ENCODE results near the gene SSX2IP.
"Not testable (repeated sequence)": the region's sequence is repeated elsewhere in the genome, so short reads cannot be mapped to it uniquely, and the experiment has no call there.

Gene SSX2IP, protein sequence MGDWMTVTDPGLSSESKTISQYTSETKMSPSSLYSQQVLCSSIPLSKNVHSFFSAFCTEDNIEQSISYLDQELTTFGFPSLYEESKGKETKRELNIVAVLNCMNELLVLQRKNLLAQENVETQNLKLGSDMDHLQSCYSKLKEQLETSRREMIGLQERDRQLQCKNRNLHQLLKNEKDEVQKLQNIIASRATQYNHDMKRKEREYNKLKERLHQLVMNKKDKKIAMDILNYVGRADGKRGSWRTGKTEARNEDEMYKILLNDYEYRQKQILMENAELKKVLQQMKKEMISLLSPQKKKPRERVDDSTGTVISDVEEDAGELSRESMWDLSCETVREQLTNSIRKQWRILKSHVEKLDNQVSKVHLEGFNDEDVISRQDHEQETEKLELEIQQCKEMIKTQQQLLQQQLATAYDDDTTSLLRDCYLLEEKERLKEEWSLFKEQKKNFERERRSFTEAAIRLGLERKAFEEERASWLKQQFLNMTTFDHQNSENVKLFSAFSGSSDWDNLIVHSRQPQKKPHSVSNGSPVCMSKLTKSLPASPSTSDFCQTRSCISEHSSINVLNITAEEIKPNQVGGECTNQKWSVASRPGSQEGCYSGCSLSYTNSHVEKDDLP

DNA sequence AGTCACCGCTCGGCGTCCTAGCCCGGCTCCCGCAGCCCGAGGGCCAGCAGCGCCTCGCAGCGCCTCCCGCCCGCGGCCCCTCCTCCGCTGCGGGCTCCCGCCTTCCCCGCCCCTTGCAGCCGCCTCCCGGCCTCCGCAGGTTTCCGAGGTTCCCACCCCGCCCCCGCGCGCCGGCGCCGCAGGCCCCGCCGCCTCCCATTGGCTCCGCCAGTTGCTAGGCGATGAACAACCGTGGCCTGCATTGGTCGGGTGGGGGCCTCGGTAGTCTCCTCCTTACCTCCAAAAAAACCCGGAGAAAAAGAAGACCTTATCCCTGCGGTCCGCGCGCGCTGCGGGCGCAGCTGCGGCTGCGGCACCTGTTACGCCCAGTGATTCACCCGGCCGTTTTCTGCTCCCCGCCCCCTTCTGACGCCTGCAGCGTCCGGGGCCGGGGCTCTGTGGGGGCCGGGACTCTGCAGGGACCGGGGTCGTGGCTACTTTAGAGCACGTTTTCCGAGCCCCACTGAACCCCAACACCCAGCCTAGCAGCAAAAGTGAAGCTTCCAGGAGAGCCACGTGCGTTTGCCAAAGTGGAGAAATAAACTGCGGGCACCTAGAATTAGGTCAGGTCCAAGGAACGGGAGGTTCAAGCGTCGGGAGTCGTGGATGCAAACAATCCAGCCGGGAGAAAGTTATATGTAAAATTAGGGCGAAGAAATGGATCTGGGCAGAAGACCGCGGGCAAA is at the start of gene SSX2IP:
SSX2IP (minus strand) TSS at position 65 of the 725 bp plus-strand sequence. CDS start 19,242 bp downstream, outside the sequence.
- peak; percentile 100 for DNase-seq

DNA sequence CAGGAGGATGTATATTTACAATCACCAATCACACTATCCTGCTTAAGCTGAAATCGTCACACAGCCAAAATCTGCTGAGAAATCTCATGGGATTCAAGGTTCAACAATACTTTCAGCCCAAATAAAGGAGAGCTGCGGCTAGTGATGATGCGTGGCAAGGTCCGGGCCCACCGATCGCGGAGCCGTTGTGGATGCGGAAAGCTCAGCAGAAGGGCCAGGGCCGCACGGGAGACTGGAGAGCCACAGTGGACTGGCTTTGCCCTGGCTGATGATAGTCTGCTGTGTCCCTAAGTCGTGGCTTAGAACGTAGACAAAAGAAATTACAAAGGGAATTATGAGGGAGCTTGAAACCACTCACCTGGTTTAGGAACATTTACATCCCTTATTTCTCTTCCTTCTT is 48.0 kb upstream of the SSX2IP start:
- DNase-seq = no peak

DNA sequence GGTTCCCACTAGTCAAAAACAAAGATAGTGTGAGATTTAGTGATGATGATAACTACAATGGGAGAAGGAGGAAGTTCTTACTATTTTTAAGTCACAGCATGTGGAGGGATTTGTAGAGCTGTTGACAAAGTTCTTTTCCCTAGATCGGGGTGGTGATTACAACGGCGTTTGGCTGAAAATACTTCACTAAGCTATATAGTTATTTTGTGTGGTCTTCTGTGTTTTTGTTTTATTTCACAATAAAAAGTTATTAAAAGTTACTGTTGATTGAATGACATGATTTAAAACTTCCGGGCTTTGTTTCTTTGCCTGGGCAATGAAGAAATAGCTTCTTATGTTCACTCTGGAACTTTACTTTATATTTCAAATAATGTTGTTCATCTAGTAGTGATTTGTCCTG is 47.3 kb upstream of the SSX2IP start:
- DNase-seq = no peak

DNA sequence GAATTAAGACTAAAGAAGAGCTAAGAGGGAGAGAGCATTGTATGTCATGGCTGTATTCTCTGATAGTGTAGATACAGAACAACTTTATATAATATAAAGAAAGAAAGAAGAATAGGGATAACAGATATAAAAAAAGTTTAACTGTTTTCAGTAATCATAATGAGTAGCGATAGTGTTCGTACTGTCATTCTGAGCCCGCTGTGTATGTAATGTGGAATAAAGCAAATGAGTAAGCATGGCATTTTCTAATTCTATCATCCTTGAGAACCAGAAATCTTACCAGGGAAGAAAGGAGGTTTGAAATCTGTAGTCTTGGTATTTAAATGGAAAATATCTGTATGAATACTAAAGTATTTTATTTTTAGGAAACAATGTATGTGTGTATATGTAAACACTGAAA is 46.7 kb upstream of the SSX2IP start:
- no peak for DNase-seq

DNA sequence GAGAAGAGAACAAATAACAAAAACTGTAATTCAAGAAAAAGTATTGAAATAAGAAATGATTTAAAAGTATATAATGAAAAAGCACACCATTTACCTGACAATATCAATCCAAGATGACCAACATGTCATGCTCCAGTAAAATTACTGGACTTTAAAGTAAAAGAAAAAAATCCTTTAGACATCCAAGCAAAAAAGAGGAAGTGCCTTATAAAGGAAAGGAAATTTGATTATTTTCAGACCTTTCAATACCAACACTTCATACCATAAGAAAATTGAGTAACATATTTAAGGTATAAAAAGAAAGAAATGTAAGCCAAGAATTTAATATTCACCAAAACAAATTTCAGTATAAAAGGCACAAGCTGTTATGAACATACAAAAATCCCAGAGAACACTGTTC is 46.2 kb upstream of the SSX2IP start:
- no peak for DNase-seq

DNA sequence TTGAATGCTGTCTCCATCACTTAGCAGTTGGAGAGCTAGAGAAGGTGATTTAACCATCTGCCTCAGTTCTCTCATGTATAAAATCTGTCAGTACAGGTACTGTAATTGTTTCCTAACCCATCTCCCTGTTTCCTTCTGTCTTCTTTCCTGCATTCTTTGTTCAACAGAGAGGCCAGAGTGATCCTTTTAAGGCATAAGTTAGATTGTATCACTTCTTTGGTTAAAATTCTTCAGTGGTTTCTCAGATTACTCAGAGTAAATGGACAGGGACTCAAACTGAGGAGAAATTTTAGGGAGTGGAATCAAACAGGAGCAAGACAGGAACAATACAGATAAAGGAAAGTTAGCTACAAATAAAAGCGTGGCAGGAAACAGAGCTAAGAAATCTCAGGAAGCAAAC is 45.2 kb upstream of the SSX2IP start:
- no peak for DNase-seq

DNA sequence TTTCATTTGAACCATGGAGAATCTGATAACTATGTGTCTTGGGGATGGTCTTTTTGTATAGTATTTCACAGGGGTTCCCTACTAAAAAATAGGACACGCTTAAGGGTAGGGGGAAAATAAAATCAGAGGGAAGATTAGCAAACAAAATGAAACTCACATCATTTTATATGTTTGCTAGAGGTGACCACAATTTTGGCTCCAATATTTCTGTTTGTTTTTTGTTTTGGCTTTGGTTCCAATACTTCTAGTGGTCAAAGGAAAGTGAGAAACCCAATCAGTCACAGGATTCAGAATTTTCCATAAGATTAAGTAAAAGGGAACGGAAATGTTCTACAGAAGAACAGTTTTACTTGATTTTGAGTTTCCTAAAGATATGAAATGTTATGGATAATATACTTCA is 42.3 kb upstream of the SSX2IP start:
- no peak for DNase-seq

DNA sequence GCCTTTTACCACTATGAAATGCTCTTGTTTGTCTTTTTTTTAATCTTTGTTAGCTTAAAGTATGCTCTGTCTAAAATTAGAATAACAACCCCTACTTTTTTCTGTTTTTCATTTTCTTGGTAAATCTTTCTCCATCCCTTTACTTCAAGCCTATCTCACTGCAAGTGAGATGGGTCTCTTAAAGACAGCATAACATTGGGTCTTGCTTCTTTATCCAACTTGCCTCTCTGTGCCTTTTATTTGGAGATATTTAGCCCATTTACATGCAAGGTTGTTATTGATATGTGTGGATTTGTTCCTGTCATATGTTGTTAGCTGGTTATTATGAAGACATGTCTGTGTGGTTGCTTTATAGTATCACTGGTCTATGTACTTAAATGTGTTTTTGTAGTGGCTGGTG is 41.3 kb upstream of the SSX2IP start:
- no peak for DNase-seq

DNA sequence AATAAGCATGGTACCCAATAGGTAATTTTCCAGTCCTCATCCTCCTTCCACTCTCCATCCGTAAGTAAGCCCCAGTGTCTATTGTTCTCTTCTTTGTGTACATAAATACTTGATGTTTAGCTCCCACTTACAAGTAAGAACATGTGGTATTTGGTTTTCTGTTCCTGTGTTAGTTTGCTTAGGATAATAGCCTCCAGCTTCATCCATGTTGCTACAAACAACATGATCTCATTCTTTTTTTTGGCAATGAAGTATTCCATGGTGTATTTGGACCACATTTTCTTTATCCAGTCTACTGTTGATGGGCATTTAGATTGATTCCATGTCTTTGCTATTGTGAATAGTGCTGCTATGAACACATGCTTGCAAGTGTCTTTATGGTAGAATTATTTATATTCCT is 37.5 kb upstream of the SSX2IP start:
- DNase-seq = not testable (repeated sequence)

DNA sequence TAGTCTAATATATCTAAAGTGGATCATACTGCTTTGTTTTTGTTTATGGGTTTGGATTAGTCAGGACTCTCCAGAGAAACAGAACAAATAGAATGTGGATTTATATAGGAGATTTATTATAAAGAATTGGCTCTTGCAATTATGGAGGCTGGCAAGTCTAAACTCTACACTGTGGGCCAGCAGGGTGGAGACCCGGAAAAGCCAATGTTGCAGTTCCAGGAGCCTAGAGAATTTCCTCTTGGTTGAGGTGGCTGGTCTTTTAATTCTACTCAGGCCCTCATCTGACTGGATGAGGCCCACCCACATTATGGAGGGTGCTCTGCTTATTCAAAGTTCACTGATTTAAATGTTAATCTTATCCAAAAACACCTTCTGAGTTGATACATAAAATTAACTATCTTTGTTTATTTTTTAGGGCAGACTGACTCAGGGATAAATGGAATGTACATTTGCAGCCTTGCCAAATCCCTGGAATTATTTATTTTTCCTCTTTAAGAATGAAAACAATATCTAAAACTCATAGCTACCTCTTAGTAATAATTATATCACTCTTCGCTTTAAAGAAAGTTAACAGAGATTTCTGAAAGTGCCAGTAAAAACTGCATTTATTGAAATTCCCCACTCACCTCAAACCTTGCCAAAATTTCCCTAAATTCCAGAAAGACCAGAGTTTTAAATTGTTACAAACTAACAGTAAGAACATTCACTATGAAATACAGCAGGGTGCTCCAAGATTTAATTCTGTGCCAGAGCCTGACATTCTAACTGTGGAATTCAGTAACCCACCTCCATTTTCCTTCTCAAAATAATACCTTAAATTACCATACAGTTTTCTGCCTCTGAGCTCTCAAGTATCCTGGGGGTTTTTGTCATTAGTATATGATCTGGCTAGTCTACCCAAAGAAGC is 36.6 kb upstream of the SSX2IP start:
- no peak for DNase-seq

DNA sequence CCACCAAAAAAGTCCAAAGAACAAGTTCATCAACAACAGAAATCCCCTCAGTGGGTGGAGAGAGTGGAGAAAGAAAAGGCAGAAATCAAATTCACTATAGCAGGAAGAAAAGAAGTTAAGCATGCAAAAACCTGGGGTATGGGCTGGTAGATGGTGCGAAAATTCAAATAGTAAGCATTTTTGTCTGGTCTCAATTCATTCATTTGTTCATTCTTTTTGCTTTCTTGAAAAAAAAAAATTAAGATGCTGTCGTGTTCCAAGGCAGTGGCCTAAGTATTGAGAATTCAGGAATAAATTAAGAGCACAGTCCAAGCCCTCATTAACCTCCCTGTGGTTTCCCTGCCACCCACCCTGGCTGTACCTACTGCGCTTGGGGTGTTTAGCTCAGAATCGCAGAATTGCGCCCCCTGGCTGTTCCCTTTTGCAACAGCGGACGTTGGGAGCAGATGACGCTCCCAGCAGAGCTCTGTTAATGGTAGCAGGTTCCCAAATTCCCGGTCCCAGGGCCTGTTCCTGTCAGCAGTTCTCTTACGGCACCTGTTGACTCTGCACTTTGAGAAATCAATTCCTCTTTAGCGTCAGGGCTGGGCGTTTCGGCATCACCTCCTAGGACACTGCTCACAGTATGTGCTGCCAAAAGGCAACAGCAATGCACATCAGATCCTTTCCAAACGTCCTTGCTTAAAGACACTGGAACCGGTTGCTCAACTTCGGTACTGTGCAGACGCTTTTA is 34.0 kb upstream of the SSX2IP start:
- DNase-seq = peak; percentile 43

DNA sequence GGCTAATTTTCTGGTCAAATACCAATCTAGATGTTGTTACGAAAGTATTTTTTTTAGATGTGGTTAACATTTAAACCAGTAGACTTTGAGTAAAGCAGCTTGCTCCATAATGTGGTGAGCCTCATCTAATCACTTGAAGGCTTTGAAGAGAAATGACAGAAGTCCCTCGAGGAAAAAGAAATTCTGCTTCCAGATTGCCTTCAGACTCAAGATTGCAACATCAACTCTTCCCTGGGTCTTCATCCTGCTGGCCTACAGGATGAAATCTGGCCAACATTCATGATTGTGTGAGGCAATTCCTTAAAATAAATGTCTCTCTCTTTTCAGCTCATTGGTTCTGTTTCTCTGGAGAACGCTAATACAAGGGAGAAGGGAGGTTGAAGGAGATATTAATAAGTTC is 32.5 kb upstream of the SSX2IP start:
- DNase-seq = no peak

DNA sequence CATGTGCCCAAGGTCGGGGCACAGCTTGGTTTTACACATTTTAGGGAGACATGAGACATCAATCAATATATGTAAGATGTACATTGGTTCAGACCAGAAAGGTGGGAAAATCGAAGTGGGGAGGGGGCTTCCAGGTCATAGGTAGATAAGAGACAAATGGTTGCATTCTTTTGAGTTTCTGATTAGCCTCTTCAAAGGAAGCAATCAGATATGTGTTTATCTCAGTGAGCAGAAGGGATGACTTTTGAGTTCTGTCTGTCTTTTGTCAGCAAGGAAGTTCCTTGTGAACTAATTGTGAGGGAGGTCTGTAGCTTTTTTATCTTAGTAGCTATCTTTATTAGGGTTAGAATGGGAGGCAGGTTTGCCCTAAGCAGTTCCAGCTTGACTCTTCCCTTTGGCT is 31.6 kb upstream of the SSX2IP start:
- DNase-seq = not testable (repeated sequence)

DNA sequence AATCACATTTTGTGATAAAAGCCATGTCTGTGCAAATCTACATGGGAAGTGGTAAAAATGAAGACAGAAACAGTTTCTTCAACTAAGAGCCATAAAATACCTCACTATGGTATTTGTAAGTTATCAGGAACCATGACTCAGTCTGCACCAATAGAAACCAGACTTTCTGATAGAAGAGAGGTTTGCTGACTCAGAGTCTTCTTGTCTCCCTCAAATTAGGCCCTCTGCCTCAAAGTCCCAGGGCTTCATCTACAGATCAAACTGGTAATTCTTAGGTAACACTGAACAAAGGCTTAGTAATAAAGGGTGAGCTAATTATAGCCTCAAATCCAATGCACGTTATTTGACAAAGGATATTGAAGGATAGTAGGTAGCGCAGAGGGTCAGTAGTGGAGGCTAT is 30.9 kb upstream of the SSX2IP start:
- no peak for DNase-seq

DNA sequence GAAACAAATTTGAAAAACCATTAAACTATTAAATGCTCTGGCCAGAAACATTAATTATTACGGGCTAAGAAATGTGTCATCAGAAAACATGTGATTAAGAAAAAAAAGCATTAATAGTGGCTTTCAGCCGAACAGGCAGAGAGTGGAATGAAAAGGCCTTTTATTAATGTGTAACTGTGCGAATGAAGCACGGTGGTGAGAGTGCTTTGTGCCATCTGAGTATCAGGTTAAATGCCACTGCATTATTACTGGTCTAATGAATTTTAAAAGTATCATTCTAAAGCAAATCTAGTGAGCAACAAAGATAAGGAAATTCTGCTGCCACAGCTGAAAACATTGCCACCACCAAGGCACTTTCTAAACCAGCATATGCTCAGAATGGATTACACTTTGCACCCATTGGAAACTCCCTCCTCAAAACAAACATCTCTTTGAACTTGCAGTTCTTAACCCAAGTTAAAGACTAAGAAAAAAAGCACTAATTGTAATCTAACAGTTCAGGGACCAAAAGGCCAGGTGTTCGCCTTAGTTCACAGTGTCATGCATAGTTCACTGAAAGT is 30.0 kb upstream of the SSX2IP start:
- DNase-seq = no peak

DNA sequence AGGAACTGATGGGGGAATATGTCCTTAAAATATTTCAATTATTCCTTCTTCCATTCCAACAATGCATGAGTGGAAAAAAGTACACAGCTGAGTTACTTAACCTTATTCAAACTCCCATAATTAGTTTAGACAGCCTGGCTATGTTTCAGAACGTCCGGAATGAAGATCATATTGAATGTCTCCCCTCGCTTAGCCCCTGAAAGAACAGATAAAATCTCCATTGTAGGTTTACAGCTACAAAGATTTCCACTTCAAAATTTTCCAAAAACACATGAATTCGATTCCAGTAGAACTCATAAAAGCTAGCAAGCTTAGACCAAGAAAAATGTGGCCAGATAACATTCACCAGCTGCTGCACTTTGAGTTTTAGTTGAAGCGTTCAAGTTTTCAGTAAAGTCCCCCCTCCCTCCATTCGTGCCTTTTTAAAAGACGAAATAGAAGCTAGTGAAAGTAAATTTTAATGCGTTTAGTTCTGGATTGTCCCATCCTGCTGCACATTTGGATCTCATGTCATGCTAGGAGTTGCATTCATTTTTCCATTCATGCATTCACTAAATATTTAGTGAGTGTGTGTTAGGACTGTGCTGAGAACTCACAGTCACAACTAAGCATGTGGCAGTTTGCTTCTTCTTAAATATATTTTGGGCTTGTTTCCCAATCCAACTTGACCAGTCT is 29.4 kb upstream of the SSX2IP start:
- DNase-seq = no peak

DNA sequence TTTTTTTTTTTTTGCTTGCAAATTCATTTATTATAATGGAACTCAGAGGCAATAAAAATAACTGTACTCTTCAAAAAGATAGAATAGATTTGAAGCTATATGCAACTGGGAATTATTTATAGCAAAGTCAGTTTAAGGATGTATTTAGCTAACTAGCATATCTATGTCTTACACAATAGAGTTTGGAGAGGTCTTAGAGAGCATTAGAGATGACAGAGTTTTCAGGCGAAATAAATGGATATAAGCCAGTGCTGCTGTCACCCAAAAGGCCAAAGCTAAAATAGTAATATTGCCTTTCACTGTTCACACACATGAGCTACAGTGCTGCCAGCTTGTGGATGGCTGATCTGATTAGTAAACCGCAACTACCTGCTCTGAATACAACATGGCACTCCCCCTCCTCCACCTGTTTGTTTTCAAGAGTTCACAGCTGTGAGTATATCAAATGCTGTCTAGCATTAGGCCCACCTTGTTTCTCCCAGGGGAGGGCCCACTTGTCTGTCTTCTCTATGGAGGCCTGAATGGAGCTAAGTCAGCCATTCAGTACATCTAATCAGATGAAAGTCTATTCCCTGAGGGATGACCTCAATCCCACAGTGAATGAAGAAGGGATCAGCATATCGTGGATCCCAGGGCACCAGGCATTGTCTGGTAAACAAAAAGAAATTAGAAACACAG is 25.2 kb upstream of the SSX2IP start:
- DNase-seq = no peak

DNA sequence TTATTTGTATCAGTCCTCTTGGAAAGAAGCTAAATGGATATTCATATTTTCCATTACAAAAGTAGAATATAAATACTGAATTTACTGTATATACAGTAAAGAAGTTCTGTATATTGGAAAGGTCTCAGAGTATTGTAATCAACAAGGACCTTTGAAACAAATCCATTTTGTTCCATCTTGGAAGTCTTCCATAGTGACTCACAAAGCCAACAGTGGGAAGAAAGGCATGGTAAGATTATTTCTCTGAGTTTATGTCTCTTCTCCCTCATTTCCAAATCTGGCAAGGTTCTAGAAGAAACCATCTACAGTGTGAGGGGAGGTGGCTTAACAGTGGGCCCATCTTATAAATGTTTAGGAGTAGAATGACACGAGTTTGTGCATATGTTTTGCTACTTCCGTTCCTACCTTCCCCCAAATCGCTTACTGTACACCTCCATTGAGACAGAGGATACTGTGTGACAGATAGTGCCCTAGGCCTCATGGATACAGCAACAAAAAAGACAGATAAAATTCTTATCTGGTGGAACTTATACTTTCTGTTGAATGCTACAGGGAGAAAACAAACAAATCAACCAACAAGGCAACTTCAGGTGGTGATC is 22.1 kb upstream of the SSX2IP start:
- DNase-seq = no peak

DNA sequence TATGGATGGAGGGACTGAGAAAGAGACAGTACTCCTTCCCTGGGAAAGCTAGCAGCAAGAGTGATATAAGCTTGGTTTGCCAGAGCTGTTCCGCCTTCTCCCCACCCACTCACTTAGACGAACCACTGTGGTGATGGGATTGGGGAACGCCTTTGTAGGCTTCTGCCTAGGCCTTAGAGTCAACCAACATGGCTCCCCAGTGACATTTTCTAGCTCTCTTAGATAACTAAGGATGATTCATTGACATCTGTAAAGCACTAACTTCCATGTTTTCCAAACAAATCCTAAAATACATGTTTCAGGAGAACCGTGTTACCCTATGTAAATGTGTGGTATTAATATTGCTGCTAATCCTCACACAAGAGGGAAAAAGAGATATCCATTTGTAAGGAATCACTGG is 21.6 kb upstream of the SSX2IP start:
- no peak for DNase-seq

DNA sequence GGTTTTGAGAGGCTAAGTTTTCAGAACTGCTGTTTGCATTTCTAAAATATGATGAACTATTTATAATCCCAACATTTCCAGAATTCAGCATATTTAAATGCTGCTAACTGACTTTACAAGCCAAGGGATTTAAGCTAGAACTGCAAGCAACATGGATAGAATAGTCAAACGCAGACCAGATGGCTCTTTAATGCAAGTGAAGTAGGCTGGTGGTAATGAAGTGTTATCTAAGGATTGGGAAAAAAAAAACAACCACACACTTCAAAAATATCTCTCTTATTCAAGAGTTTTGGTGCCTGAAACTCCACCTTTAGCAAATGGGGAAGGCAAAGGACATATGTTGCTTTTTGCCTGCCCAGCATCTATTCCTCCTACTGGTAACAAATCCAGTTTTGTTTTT is 20.9 kb upstream of the SSX2IP start:
- no peak for DNase-seq
